MCF 10A (cell line): ENCODE measurements around the gene ASCC1. TPM values are rescaled to one million over a fixed set of nuclear protein-coding genes. Genes with fewer than 3 reads are reported as not detected.

ENCODE experiments used
- BruUV-seq: library from RNA; stranded (reverse); fragments of 400-500 nt; replicated peaks from 2 replicates; lab custom pipeline; 2021; lab: Mats Ljungman, UMichigan
- CTCF ChIA-PET: fragments of 300-600 bp; sonication (Branson Sonifier 250); formaldehyde crosslinking; extraction: SDS; loops from one replicate; lab custom pipeline; 2021; ENCODE audit warnings: antibody characterized with exemption, inconsistent platforms; lab: Yijun Ruan, JAX
- POLR2A ChIA-PET: fragments of 300-600, 350-650 bp; sonication (Branson Sonifier 250); formaldehyde crosslinking; extraction: SDS; loops from one replicate; lab custom pipeline; 2020; ENCODE audit warnings: antibody characterized with exemption, inconsistent platforms; lab: Yijun Ruan, JAX
- DNase-seq: peaks from one replicate; pipeline ENCODE4 v3.0.0-alpha.2; 2018; ENCODE audit not compliant: unreplicated experiment
- H3K27ac Mint-ChIP-seq: one replicate; pipeline ENCODE4 v1.8.0; 2022; ENCODE audit warnings: mild to moderate bottlenecking, low read depth, mixed read lengths; ENCODE audit not compliant: unreplicated experiment
- H3K27me3 Mint-ChIP-seq: one replicate; pipeline ENCODE4 v1.8.0; 2022; ENCODE audit warnings: mixed read lengths; ENCODE audit not compliant: insufficient read depth, unreplicated experiment
- H3K36me3 Mint-ChIP-seq: one replicate; pipeline ENCODE4 v1.8.0; 2022; ENCODE audit warnings: mild to moderate bottlenecking, moderate library complexity, mixed read lengths; ENCODE audit not compliant: insufficient read depth, unreplicated experiment
- H3K4me1 Mint-ChIP-seq: one replicate; pipeline ENCODE4 v1.8.0; 2022; ENCODE audit warnings: mixed read lengths; ENCODE audit not compliant: insufficient read depth, unreplicated experiment
- H3K4me3 Mint-ChIP-seq: one replicate; pipeline ENCODE4 v1.8.0; 2022; ENCODE audit warnings: mild to moderate bottlenecking, moderate library complexity, mixed read lengths; ENCODE audit not compliant: unreplicated experiment
- H3K9me3 Mint-ChIP-seq: one replicate; pipeline ENCODE4 v1.8.0; 2022; ENCODE audit warnings: mixed read lengths; ENCODE audit not compliant: unreplicated experiment
- CTCF ChIP-seq: fragments of 200-600 bp; IDR thresholded peaks from one replicate; pipeline ENCODE4 v1.8.0; 2022; ENCODE audit warnings: antibody characterized with exemption, mild to moderate bottlenecking; ENCODE audit not compliant: unreplicated experiment
- intact Hi-C: fragments of 100-400 bp; cut with micrococcal nuclease; formaldehyde crosslinking; loops from 2 replicates; pipeline ENCODE4 v1.14.1; 2022
- total RNA-seq: library from RNA; stranded (reverse); gene quantifications from 2 replicates; pipeline ENCODE4 v1.2.3, GENCODE V29; 2022

Gene ASCC1
- total RNA-seq, 1 experiment from 2014 or later: 26.3 TPM

GRCh38 chr10:72056113-72056512, 160.0 kb downstream of the ASCC1 start:
- no peak overlapping the region for H3K4me3 Mint-ChIP-seq
- H3K36me3 Mint-ChIP-seq: no peaks in the 10 kb centered on the region
- H3K9me3 Mint-ChIP-seq: no peaks in the 10 kb centered on the region
- no TSS peak for BruUV-seq
- H3K27me3 Mint-ChIP-seq: peaks cover 12% of the 10 kb centered on the region
- ChIA-PET CTCF (no interaction called here), POLR2A (no interaction called here)
- H3K27ac Mint-ChIP-seq: no peak overlapping the region
- DNase-seq: no peak
- intact Hi-C loops: no loop called here
- TF ChIP-seq CTCF: no peak
- H3K4me1 Mint-ChIP-seq: no peaks in the 10 kb centered on the region

DNA sequence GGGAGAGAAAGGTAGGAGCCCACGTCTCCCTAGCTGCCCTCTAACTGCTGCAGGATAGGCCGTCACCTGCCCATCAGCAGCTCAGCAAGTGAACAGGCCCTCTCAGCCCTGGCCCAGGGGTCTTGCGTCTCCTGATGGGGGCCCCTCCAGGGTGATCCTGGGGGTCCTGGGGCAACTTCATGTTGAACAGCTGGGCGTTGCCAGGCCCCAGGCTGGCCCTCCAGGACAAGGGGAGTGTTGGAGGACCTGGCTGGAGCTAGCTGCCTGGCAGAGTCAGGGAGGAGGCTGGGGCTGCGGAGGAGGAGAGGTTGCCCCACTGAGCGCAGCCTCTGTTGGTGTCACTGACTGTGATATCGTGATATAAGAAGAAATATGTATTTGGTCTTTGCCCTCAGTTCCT, 162.4 kb downstream of the ASCC1 start:
- POLR2A ChIA-PET: no interaction called here
- no peak overlapping the region for H3K4me3 Mint-ChIP-seq
- intact Hi-C loops: no loop called here
- H3K4me1 Mint-ChIP-seq: no peaks in the 10 kb centered on the region
- H3K9me3 Mint-ChIP-seq: no peaks in the 10 kb centered on the region
- TF ChIP-seq CTCF: no peak
- BruUV-seq: no TSS peak
- CTCF ChIA-PET: interaction anchor here (3.7 kb wide), 1 partner anchor 98 kb away, joined by 17 read pairs; no protein-coding TSS in a partner anchor
- no peaks in the 10 kb centered on the region for H3K36me3 Mint-ChIP-seq
- no peak for DNase-seq
- H3K27ac Mint-ChIP-seq: no peak overlapping the region
- H3K27me3 Mint-ChIP-seq: no peaks in the 10 kb centered on the region

DNA sequence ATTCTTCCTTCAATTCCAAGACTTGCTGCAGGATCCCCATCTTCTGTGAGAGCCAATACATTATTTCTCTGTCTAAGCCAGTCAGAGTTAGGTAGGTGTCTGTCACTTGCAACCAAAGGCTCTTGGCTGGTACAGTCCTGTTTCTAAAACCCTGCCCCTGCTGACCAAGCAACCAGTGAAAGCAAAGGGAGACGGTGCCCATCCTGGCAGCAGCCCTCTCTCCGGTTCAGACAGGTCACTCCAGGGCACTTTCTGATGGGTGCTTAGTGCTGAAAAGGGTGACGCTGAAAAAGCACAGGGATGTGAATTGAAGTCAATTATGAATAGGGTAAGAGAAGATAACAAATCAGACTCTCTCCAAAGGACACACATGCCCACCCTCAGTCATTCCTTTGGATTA, 165.2 kb downstream of the ASCC1 start:
- Mint-ChIP-seq H3K27ac (no peak overlapping the region), H3K4me1 (no peaks in the 10 kb centered on the region), H3K4me3 (no peak overlapping the region), H3K27me3 (no peaks in the 10 kb centered on the region), H3K36me3 (peaks cover 4% of the 10 kb centered on the region), H3K9me3 (no peaks in the 10 kb centered on the region)
- intact Hi-C loops: no loop called here
- no TSS peak for BruUV-seq
- CTCF ChIA-PET: interaction anchor here (0.6 to 7.7 kb wide), 6 partner anchors 42 to 178 kb away, joined by 3 to 61 read pairs (median 11); no protein-coding TSS in a partner anchor
- TF ChIP-seq CTCF: no peak
- DNase-seq: no peak
- POLR2A ChIA-PET: interaction anchor here (1.1 to 1.2 kb wide), 2 partner anchors 19 to 77 kb away, joined by 3 to 6 read pairs; no protein-coding TSS in a partner anchor

DNA sequence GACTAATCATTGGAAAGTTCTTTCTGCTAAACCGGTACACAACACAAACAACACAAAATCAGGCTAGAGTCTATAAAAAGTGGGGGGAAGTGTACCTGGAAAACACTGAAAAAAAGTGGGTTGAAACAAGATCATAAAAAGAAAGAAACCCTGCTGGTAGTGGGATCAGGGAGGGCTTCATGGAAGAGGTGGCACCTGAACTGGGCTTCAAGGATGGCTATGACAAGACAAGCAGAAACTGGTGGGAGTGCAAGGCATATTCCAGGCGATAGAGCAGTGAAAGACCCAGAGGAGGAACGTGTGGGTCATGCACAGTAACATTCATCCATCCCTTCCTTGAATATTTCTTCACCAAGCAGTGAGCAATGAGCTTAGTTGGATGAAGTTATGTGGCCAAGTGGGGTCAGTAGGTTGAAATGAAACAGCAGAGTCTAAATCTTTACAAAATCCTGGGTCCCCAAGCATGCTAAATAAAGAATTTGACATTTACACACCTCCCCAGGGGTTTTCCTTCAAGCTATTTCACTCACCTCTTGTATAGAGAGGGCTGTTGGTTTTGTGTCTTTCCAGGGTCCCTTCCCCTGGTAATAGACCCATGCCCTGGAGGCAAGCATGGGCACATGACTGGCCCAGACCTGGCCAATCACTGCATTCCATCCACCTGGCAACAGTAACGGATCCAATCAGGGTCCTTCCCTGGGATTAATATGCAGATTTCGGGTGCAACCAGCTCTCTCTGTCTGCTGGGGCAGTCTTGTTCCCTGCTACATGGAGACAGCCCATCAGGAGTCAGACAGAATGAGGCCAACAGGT, 165.9 kb downstream of the ASCC1 start:
- Mint-ChIP-seq H3K9me3 (no peaks in the 10 kb centered on the region), H3K4me3 (no peak overlapping the region), H3K4me1 (peaks cover 2% of the 10 kb centered on the region), H3K36me3 (peaks cover 4% of the 10 kb centered on the region), H3K27ac (no peak overlapping the region), H3K27me3 (no peaks in the 10 kb centered on the region)
- TF ChIP-seq CTCF: no peak
- BruUV-seq: no TSS peak
- ChIA-PET POLR2A (interaction anchor here (0.8 to 1.6 kb wide), 3 partner anchors 20 to 285 kb away, joined by 3 to 4 read pairs (median 3); no protein-coding TSS in a partner anchor), CTCF (interaction anchor here (0.6 to 7.7 kb wide), 18 partner anchors 10 to 288 kb away, joined by 3 to 95 read pairs (median 5); no protein-coding TSS in a partner anchor)
- intact Hi-C loops: loop anchor here (2.0 to 10.0 kb wide), 3 partner anchors 173 to 735 kb away; partner anchors contain the start of genes DDIT4 and SLC29A3
- no peak for DNase-seq
